Stimulated activated CD4-positive, alpha-beta T cell treated with anti-CD3 and anti-CD28 coated beads, Interleukin-4, amount 100 ng/mL, for 1 hour (primary cell): ENCODE data around the gene KCNJ5.
A peak's percentile ranks its signal among the peaks of the same experiment; 100 is the strongest.

Experiments used
- DNase-seq: peaks from one replicate; pipeline ENCODE4 v3.0.0-alpha.2; 2020

The KCNJ5 gene

DNA sequence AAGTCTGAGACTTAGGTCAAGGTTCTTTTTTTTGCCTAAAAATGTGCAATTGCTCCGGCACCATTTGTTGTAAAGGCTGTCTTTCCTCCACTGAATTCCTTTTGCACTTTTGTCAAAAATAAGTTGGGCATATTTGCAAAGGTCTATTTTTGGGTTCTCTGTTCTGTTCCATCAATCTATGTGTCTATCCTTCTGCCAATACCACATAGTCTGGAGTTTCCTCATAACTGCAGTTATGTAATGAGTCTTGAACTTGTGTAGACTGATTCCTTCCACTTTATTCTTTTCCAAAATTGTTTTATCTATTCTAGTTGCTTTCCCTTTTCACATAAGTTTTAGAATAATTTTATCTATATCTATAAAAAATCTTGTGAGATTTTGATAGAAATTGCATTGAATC is 6.7 kb downstream of the KCNJ5 start:
- no peak for DNase-seq

DNA sequence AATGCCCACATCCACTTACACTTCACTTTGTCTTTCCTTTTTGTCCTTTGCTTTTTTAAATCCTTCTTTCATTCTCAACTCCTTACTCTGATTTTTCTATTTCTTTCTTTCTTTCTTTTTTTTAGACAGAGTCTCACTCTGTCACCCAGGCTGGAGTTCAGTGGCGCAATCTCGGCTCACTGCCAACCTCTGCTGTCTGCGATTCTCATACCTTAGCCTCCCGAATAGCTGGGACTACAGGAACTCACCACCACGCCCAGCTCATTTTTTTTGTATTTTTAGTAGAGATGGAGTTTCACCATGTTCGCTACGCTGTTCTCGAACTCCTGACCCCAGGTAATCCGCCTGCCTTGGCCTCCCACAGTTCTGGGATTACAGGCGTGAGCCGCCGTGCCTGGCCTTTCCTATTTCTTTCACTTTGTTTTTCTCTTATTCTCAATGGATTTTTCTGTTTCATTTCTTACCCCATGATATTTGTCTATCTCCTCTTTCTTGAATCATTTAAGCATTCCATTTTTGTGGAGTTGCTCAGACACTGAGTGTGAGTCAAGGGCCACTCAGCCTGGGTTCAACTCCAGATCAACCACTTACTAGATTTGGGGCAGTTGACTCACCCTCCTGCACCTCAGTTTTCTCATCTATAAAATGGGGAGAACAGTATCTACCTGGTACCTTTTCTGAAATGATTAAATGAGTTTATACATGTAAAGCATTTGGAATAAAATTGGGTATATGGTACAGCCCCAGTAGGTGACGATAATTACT is 7.6 kb downstream of the KCNJ5 start:
- DNase-seq: no peak

DNA sequence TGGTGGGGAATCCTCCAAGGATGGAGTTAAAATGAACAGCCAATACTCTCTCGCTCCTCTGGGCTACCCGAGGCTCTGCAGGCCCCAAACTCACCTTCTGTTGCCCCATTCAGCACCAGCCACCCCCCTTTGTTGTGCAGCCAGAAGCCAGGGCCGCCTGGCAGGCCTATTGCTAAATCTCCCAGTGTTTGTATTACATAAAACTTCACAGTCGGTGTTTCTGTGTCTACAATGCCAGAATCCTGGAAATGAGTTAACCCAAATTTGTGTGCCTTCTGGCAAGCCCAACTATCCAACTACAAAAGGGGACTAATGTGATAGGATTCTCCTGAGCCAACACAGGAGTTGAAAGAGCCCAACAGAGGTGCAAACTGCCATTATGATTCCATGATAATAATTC is 9.3 kb downstream of the KCNJ5 start:
- no peak for DNase-seq

DNA sequence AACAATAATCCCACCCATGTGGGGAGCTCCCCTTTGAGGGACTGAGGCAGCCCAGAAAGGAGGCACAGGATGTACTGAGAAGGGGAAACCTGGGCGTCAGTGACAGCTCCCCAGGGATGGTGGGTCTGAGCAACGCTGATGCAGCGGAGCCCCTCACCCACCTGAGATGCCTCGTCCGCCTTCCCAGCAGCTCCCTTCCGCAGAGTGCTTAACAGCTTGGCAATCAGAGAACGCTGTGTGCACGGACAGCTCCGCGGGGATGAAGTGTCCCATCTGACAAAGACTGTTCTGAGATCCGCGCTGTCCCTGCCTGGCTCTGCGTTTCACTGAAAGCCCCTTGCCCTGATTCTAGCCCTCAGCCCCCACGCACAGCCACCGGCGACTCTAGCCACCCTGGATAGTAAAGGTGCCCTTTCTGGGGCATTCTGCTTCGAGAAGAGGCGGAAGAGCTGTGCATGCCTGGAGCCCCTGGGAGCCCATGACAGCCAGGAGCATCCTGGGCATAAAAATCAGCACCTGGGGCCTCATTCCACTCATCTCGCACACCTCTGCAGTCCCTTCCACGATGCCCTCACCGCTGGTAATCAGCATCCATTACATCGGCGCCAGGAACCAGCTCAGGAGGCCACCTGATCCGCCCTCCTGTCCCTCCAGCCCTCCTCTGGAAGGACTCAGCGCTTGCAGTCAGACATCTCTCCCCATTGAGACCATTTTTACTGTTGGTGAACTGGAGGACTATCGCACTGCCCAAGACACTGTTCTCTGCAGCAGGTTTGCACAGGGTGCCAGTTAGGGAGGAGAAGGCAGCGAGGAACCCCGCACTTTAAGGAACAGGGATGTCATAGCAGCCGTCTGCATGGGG is 10.7 kb downstream of the KCNJ5 start:
- no peak for DNase-seq

DNA sequence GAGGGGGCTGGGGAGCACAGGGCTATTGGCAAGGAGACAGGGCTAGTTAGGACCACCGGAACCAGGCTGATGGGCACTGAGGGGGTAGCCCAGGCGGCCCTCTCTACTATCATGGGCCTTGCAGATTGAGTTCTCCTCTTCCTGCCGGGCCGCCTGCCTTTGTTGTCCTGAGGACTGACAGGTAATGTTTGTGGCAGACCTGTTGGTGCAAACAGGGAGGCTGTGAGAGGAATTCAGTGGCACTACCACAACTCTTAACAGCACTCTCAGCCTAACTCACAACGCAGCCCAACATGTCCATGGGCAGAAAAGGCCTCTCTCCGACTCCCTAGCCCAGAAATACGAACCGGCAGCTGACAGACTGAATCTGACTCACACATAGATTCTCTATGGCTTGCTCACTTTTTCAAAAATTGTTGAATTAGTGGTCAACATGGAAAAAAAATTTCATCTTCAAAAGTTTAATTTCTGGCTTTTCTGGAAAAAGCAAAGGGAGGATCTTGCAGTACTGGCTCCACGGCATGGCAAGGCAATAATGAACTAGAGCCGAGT is 11.4 kb downstream of the KCNJ5 start:
- DNase-seq: no peak

DNA sequence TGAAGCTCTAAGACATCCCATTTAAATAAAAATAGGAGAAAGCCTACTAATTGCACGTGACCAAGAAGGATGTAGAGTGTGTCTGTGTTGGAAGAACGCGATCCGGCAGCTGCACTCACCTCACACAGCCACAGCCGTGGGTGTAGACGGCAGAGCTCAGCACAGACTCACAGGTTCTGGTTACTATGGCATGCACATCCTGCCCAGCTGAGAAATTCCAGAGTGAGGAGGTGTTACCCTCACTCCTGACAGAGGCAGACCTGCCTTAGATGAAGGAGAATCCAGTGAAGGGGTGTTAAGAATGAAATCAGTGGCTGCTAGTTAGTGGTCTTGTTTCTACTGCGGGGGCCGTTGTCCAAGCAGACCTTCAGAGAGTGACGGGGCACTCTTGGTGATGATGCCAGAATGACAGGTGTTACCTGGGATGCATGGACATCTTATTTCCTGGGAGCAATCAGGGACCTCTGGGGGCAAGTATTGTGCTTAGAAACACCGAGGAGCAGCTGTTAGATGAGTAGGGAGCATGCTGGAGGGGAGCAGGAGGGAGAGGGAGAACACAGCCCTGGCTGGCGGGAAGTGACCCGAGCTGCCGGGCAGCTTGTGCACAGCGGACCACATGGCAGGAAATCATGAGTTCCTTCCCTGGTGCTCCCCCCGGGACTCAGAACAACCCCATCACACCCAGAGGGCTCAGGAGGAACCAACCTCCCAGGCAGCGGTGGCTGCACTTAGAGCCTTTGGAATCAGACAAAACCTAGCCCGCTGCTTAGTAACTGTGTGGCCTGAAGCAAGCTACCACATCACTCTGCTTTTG is 12.3 kb downstream of the KCNJ5 start:
- DNase-seq: no peak

DNA sequence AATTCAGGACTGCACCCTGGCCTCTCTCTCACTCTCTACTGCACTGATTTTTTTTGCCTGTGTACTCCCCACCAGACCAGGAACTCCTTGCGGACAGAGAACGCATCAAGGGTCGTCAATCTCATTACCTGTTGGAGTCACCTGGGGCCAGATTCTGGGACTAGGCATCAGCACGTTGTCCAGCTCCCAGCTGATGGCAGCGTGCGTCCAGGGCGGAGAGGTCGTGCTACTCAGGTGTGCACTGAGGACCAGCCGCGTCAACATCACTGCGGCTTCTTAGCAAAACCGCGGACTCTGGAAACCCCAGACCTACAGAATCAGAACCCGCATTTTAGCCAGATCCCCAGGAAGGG is 13.1 kb downstream of the KCNJ5 start:
- DNase-seq: no peak

DNA sequence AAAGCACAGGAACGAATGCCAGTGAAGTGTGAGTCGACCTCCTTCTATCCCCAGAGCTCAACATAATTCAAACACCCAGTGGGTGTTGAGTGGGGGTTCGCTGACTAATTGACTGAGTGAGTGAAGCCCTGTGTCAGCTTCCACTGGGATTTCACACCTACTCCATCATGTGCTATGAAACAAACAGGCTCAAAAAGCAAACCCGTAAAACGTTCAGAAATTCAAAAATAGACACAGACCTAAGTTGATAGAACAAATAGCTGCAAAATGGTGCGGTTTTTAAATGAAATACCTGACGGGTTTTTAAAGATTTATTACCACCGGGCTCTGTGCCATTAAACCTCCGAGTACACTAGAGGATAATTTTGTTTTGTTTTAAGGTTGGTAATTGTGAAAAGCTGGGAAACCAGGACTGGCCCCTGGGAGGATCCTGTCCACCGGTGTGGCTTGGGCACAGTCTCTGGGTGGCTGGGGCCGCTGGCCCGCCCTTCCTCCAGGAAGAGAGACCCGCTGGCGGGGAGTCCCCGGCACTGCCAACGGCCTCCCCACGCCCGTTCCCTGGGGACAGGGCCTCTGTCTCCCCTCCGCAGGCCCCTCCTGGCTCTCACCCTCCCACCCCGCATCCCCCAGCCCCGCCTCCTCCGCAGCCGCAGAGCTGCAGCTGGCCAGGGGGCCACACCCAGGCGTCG is 13.6 kb downstream of the KCNJ5 start:
- no peak for DNase-seq

DNA sequence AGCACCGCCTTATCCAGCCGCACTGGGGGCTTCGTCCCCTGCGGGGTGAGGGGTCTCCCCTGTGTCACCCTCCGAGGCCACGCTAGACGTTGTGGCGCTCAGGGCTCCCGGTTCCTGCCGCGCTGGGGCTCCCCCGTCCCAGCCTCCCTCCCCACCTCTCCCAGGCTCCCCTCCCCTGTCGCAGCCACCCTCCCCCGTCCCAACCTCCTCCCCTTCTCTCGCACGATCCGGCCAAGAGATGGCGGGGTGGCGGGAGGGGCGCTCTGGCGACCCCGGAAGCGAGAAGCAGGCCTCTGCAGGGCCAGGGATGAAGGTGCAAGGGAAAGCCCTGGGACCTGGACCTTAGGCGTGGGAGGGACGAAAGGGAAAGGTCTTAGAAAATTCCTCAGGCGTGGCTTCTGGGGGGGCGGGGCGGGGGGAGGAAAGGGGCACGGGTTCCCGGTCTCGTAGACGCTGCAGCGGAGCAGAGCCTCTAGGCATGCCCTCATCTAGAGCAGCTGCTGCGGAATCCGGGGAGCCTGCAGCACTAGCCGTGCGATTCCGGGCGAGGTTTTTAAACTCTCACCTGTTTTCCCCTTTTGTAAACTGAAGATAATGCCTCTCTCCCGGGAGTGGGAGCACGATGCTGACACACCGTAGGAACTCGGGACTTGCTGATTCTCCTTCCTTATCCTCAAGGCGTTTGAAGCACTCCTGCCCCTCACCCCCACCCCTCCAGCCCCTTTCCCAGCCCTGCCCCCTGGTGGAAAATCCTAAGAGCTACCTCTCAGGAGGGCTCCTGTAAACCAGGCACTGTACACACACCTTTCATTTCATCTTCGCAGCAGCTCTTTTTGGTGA is 14.4 kb downstream of the KCNJ5 start:
- DNase-seq: peak; percentile 25

DNA sequence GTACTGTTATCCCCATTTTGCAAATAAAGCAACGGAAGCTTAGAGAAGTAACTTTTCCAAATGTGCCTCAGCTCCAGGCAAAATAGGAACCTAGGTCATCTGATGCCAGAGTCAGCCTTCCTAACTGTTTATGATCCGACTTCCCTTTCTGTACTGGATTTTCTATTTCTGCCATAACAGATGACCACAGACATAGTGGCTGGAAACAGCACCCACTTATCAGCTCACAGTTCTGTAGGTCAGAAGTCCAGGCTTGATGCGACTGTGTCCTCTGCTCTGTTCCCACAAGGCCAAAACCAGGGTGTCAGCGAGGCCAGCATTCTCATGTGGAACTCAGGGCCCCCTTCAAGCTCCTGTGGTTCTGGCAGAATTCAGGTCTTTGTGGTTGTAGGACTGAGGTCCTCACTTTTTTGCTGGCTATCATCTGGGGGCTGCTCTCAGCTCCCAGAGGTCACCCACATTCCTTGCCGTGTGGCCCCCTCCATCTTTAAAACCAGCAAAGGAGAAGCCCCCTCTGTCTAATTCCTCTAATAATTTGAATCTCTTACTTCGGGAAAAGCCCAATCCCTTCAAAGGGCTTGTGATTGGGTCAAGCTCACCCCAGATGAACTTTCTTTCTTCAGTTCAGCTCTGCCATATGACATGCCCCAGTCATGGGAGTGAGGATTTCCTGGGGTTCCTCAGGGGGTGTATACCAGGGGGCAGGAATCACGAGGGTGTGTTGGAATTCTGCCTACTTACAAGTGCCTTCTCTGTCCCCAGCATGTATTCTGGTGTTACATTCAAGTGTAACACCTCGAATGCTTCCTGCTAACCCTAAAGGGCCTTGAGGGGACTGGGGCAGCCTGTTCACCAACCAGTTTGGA is 15.3 kb downstream of the KCNJ5 start:
- no peak for DNase-seq

DNA sequence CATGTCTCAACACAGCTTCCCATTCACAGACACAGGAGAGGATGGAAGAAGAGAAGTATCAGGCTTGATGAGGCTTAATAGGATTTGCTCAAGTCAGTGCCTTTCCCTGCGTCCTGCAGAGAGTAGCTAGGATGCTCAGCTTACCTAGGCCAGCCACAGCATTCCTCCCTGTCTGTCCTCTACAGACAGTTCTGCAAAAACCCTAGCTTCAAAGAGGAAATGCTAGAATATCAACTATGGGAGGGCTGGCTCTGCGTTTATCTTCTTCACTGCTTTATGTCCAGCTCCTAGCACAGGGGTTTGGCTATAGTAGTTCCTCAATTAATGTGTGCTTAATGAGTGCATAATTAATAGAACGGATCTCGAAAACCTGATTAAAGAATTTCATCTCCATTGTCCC is 16.4 kb downstream of the KCNJ5 start:
- DNase-seq: no peak

DNA sequence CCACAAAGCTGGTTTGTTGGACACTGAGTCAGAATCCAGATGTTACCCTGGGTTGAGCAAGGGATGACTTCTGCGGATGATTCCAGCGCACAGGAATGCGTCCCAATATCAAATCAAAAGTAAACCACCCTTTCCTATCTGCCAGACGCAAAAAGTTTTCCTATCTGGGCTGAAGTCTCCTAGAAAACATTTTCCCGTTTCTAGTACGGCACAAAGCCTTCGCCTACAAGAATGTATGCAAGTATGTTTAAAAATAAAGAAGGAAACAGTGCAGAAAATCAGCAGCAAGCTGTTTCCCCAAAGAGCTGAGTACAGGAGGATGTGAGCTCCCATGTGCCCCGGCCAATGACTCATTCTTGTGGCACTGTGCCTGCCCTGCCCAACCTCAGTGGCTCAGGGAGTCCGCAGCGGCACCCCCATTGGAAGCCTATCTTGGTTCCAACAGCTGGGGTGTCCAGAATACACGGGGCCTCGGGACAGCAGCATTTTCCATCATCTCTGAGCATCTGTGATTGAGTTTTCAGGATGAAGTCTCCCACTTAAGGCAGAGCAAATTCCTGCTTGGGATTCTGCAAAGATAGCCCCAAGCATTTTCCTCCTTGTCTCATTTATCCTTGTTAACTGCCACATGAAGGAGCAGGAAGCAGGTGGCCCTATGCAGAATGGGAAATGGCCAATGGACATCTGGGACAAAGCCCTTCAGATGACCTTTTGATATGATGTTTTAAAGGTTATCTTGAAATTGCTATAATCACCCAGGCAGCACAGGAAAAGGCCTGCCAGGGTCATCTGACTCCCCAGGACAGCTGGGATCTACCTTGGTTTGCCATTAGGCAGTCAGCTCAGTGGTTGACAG is 17.5 kb downstream of the KCNJ5 start:
- DNase-seq: no peak

DNA sequence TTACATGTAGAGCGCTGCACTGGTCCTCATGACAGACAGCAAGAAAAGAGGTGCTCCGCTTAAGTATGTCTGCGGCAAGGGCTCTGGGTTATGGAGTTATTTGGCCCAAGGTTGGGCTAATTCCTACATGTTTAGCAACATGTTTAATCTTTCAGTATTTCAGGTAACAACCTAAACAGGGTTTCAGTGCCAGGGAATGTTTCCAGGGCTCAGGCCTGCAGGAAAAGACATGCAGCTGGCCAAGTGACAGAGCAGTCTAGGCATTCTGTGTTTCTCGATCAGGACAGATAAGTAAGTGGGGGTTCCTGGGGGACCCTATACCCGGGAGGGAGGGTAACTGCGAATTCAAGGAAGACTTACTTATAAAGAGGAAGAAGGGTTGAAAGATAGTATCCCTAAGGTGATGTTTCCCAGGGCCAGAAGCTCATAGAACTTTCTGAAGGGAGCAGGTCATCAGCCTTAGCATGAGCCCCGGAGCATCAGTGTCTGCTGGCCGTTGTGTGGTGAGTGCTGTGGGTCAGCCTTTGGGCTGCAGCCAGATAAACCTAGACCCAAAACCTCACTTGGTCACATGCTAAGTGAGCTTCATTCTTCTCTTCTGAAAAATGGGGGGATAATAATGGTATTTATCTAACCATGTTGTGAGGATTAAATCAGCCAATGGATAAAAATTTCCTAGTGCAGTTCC is 18.4 kb downstream of the KCNJ5 start:
- DNase-seq: no peak

DNA sequence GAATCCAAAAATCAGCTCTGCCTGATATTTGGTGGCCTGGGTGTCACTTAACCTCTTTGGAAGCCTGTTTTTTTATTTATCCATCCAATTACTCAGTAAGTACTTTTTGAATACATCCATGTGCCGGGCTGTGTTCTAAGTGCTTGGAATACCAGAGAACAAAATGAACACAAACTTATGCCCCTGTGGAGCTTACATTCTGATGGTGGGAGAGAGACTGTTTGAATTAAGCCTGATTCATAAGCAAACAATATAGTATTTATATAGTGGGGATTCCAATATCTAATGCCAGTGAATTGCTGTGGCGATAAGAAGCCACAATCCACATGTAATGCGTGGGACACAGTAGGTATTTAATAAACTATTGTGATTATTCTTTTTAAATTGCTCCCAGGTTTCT is 19.4 kb downstream of the KCNJ5 start:
- no peak for DNase-seq

DNA sequence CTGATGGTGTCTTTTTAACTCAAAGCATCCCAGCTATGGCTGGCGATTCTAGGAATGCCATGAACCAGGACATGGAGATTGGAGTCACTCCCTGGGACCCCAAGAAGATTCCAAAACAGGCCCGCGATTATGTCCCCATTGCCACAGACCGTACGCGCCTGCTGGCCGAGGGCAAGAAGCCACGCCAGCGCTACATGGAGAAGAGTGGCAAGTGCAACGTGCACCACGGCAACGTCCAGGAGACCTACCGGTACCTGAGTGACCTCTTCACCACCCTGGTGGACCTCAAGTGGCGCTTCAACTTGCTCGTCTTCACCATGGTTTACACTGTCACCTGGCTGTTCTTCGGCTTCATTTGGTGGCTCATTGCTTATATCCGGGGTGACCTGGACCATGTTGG is 20.1 kb downstream of the KCNJ5 start:
- DNase-seq: no peak

DNA sequence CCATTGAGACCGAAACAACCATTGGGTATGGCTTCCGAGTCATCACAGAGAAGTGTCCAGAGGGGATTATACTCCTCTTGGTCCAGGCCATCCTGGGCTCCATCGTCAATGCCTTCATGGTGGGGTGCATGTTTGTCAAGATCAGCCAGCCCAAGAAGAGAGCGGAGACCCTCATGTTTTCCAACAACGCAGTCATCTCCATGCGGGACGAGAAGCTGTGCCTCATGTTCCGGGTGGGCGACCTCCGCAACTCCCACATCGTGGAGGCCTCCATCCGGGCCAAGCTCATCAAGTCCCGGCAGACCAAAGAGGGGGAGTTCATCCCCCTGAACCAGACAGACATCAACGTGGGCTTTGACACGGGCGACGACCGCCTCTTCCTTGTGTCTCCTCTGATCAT is 20.5 kb downstream of the KCNJ5 start:
- no peak for DNase-seq

DNA sequence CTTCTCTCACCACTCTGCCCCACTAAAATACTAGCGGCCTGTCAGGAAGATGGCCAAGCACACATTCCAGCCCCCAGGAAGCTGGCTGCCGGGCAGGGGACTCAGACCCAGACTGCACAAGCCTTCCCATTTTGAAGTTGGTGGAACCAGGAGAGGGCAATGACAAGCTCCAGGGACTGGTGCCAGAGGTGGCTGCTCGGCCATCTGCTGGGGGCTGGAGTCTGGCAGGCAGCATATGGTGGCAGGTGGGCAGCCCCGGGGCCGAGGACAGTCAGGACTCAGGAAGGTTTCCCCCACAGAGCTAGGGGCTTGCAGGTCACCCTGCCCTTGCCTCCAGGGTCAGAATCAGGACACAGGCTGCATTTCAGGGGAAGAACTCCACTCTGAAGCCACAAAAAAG is 22.6 kb downstream of the KCNJ5 start:
- DNase-seq: no peak

DNA sequence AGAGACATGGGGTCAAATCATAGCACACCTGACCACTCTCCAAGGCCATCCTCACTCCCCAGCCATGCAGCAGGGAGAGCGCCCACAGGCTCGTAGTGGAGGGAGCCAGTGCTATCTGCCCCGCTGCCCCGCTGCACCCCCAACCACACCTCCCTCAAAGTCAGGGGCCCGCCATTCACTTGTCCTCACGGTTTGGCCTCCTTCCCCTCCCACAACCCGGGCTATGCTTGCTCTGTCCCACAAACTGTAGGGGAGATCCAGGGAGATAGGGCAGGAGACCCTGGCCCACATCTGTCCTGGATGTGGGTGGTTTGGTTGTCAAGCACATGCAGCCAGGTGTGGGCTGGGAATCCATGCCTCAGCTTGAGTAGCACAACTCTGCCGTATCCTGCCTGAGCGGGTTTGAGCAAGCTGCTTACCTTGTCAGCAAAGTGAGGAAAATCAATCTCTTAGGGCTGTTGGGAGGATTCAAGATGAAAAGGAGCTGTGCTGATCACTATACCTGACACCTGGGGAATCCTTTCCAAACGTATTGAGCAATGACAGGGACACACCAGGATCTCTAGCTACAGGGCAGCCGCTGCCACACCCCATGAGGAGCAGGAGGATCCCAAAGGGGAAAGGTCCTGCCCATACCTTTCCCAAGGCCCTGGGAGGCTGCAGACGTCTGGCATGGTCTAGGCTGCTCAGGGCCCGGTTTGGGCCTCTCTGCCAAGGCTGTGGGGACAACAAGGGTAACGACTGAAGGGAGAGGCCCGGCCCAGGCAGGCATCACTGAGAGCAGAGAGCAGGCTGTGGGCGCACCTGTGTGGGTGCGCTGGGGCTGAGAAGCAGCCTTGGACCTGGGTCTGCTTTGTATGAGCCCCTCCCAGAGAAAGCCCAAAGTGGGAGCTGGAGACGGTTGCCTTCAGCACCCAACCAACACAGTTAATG is 23.3 kb downstream of the KCNJ5 start:
- no peak for DNase-seq
